OCI-LY7 (cell line): ENCODE data around the gene ALS2CL.

Source experiments
- EZH2phosphoT487 ChIP-seq: fragments of 200-600 bp; sonication (generic); IDR thresholded peaks from 2 replicates; pipeline ENCODE4 v1.6.1; 2018; ENCODE audit warnings: low read depth, borderline replicate concordance, mild to moderate bottlenecking, mixed run types, antibody characterized with exemption, low read length, moderate library complexity, mixed read lengths
- TF ChIP-seq, protein P1 (sequence below): fragments of 200-600 bp; sonication (generic); conservative IDR thresholded peaks from 2 replicates; pipeline ENCODE4 v1.5.1; 2014; ENCODE audit warnings: mild to moderate bottlenecking, antibody characterized with exemption, low read length, moderate library complexity, mixed read lengths

DNA sequence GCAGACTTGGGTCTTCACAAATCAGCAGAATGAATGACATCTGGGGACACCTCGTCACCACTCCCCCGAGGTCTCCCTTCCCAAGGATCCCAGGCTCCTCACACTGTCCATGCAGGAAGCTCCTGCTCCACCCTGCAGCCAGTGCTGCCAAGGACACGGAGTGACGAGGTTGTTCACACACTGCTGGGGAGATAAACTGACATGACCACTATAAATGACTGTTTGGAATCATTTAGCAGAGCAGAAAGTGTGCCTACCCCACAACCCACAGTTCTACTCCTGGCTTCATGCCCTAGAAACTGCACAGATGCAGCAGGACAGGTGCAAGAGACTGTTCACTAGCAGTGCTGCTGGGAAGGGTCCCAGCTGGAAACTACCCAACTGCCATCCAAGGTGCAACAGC lies 43.9 kb upstream of the ALS2CL start:
- TF ChIP-seq, protein P1, sequence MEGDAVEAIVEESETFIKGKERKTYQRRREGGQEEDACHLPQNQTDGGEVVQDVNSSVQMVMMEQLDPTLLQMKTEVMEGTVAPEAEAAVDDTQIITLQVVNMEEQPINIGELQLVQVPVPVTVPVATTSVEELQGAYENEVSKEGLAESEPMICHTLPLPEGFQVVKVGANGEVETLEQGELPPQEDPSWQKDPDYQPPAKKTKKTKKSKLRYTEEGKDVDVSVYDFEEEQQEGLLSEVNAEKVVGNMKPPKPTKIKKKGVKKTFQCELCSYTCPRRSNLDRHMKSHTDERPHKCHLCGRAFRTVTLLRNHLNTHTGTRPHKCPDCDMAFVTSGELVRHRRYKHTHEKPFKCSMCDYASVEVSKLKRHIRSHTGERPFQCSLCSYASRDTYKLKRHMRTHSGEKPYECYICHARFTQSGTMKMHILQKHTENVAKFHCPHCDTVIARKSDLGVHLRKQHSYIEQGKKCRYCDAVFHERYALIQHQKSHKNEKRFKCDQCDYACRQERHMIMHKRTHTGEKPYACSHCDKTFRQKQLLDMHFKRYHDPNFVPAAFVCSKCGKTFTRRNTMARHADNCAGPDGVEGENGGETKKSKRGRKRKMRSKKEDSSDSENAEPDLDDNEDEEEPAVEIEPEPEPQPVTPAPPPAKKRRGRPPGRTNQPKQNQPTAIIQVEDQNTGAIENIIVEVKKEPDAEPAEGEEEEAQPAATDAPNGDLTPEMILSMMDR, result no peak
- no peak for TF ChIP-seq EZH2phosphoT487
